ENCODE data around the gene CEBPE.

DNA sequence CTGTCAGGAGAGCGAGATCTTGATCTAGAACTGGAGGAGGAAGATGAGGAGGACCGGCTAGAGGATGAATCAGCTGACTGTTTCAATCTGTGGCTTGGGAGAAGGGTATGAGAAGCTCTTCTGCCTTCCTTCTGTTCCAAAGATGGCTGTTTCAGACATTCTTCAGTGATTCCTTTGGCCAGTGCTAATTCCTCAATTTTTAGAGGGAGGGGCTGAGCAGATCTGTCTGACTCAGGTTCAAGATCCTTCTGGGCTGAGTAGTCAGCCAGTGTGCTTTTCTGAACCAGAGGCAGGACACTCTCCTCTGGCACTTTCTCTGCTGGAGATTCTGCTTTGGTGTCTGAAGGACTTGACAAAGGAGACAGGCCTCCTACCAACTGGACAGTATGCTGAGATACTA is 39.3 kb downstream of the CEBPE start:
- TF ChIP-seq, protein P1, sequence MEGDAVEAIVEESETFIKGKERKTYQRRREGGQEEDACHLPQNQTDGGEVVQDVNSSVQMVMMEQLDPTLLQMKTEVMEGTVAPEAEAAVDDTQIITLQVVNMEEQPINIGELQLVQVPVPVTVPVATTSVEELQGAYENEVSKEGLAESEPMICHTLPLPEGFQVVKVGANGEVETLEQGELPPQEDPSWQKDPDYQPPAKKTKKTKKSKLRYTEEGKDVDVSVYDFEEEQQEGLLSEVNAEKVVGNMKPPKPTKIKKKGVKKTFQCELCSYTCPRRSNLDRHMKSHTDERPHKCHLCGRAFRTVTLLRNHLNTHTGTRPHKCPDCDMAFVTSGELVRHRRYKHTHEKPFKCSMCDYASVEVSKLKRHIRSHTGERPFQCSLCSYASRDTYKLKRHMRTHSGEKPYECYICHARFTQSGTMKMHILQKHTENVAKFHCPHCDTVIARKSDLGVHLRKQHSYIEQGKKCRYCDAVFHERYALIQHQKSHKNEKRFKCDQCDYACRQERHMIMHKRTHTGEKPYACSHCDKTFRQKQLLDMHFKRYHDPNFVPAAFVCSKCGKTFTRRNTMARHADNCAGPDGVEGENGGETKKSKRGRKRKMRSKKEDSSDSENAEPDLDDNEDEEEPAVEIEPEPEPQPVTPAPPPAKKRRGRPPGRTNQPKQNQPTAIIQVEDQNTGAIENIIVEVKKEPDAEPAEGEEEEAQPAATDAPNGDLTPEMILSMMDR (IDR thresholded peaks at IDR 0.05; ENCODE audit: insufficient read depth, low read length, poor library complexity, severe bottlenecking): no peak
- no peak for TF ChIP-seq EZH2phosphoT487 (conservative IDR thresholded peaks at IDR 0.05; ENCODE audit: low read length)

All from SU-DHL-6 (cell line).